ENCODE measurements around the gene TMCC1.

- TF ChIP-seq POLR2A (IDR thresholded peaks at IDR 0.05; ENCODE audit: low read length) (no peak), GATA1 (IDR thresholded peaks at IDR 0.05; ENCODE audit: low read depth, low read length) (no peak)
Measured at GRCh38 chr3:129603561-129603942, 290.0 kb downstream of the TMCC1 start.
